Subcutaneous adipose tissue (tissue), 4 donors: ENCODE measurements around the gene CFAP410. TPM values are rescaled to one million over a fixed set of nuclear protein-coding genes. Genes with fewer than 3 reads are reported as not detected.

Experiments
- CTCF ChIP-seq: fragments of 450-650 bp; IDR thresholded peaks from one replicate; pipeline ENCODE4 v1.5.1; 2016; ENCODE audit warnings: low read depth, mild to moderate bottlenecking, control low read depth, antibody characterized with exemption, moderate library complexity
- total RNA-seq, 4 donors: library from RNA; depleted of rRNA; stranded (reverse); fragments of >200 nt; gene quantifications; one replicate each; pipeline ENCODE4 v1.1.0, GENCODE V29; 2016

Gene CFAP410
- total RNA-seq, 4 donors from 2014 or later = 9.1 to 56.7 (median 23.1) TPM

GRCh38 chr21:44357064-44357837, 18.1 kb upstream of the CFAP410 start:
- no peak for TF ChIP-seq CTCF

GRCh38 chr21:44356636-44357035, 17.4 kb upstream of the CFAP410 start:
- no peak for TF ChIP-seq CTCF

- TF ChIP-seq CTCF = no peak
Observed at GRCh38 chr21:44356160-44356559, 17.0 kb upstream of the CFAP410 start.

DNA sequence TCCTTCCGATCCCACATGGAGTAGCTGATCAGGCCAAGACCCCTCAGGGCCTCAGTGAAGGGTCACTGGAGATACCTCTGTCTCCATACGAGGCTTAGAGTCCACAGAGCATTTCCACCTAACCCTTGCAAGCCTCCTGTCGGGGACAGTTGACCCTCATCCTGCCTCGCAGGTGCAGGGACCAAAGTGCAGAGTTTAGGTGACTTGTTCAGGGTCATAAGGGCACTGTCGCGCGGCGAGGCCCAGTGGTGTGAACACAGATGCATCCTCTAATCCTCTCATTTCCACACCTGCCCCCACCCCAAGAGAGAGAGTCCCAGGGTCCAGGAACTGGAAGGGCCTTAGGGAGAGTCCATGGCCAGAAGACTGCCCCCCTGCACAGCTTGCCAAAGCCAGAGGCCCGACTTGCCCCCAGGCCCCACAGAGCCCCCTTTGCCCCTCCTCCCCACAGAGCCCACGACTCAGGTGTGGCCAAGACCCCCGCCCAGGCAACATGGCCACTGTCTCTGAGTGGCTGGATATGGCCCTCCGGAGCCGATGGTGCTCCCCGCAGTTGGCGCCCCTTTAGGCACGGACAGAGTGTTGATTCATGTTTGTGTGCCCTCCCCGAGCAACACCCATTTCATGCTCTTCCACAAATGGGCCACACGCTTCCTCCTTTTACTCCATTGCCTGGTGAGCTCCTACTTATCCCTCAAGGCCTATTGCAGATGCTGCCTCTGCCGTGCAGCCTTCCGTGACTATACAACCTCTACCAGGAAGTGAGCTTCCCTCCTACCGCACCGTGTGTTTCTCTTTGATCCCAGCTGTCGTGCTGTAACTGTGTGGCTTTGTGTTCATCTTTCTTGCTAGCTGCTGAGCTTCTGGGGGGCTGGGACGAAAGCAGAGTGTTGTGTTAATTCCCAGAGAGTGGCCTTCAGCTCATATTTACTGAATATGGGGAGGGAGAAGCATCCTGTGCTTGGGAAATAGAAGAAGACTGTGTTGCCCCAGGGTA, 15.9 kb upstream of the CFAP410 start:
- TF ChIP-seq CTCF = no peak

- TF ChIP-seq CTCF = no peak
Observed at GRCh38 chr21:44354001-44354405, 14.8 kb upstream of the CFAP410 start.

DNA sequence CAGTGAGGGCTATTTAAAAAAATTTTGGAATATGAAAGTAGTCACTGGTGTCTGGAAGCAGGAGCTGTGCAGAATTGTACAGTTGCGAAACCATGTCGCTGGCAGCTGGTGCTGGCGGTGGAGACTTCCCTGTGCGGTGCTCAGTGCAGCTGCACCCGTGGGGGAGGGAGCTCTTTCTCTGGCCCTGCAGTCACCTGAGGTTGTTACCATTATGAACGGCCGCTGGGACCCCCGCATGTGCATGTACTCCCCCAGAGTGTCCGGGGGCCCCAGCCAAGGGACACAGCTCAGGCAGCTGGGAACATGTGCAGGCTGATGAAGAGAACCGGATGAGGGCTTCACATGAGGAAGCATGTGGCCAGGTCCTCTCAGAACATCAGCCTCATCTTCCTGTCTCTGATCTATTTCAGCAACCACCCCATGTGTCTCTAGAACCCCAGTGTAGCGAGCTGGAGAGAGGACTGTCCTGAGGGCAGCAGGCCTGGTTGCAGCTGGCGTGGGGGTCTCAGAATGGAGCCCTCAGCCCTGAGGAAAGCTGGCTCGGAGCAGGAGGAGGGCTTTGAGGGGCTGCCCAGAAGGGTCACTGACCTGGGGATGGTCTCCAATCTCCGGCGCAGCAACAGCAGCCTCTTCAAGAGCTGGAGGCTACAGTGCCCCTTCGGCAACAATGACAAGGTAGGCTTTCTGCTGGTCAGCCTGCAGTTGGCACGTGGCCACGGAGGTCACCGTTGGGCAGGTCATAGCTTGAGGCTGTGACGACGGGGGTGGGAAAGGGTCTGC, 14.2 kb upstream of the CFAP410 start, which contains the start of gene TRPM2:
Gene TRPM2 (plus strand): TSS at position 431 of the 780 bp plus-strand sequence. CDS start 80 bp downstream, at position 511.
- TF ChIP-seq CTCF = no peak
